ENCODE results near the gene CLECL1. TPM values are rescaled to one million over a fixed set of nuclear protein-coding genes. Genes with fewer than 3 reads are reported as not detected.
A peak's percentile ranks its signal among the peaks of the same experiment; 100 is the strongest.

The CLECL1 gene
- total RNA-seq, 1 donor from 2014 or later = 111 TPM

- Mint-ChIP-seq H3K36me3 (ENCODE audit: low read depth) (peaks cover 41% of the 10 kb centered on the region), H3K4me3 (peak overlapping the region; percentile 88), H3K27me3 (no peaks in the 10 kb centered on the region), H3K9me3 (no peaks in the 10 kb centered on the region), H3K4me1 (peaks cover 83% of the 10 kb centered on the region), H3K27ac (peak overlapping the region; percentile 94)
- no peak for TF ChIP-seq CTCF (IDR thresholded peaks at IDR 0.05)
- ATAC-seq (ENCODE audit: low read depth) = no peak
- POLR2A ChIA-PET = interaction anchor here (1.3 to 6.7 kb wide), 9 partner anchors 8 to 80 kb away, joined by 4 to 127 read pairs (median 59); partner anchors contain the start of genes CD69 and CLEC2D
- CTCF ChIA-PET = interaction anchor here (1.1 to 1.5 kb wide), 2 partner anchors 21 to 23 kb away, joined by 4 to 6 read pairs; no protein-coding TSS in a partner anchor
- no peak for DNase-seq
- intact Hi-C loops (cut with micrococcal nuclease) = no loop called here
Measured at GRCh38 chr12:9729082-9729481, 3.8 kb downstream of the CLECL1 start.

- CTCF ChIA-PET = no interaction called here
- POLR2A ChIA-PET = interaction anchor here (1.0 to 3.8 kb wide), 6 partner anchors 12 to 80 kb away, joined by 3 to 19 read pairs (median 3); partner anchors contain the start of gene CLEC2D
- peak overlapping the region; percentile 77 for H3K27ac Mint-ChIP-seq
- no peak for DNase-seq
- ATAC-seq (ENCODE audit: low read depth) = no peak
- intact Hi-C loops (cut with micrococcal nuclease) = no loop called here
- no peaks in the 10 kb centered on the region for H3K9me3 Mint-ChIP-seq
- no peaks in the 10 kb centered on the region for H3K27me3 Mint-ChIP-seq
- peak overlapping the region; percentile 64 for H3K4me3 Mint-ChIP-seq
- peaks cover 44% of the 10 kb centered on the region for H3K36me3 Mint-ChIP-seq (ENCODE audit: low read depth)
- peaks cover 85% of the 10 kb centered on the region for H3K4me1 Mint-ChIP-seq
- TF ChIP-seq CTCF (IDR thresholded peaks at IDR 0.05) = no peak
Measured at GRCh38 chr12:9727813-9728212, 5.1 kb downstream of the CLECL1 start.

- peak overlapping the region; percentile 96 for H3K27ac Mint-ChIP-seq
- intact Hi-C loops (cut with micrococcal nuclease) = no loop called here
- no peak for TF ChIP-seq CTCF (IDR thresholded peaks at IDR 0.05)
- DNase-seq (no peak), ATAC-seq (ENCODE audit: low read depth) (no peak)
- H3K9me3 Mint-ChIP-seq = no peaks in the 10 kb centered on the region
- ChIA-PET POLR2A (interaction anchor here (0.9 to 4.1 kb wide), 9 partner anchors 9 to 77 kb away, joined by 3 to 19 read pairs (median 14); partner anchors contain the start of gene CLEC2D), CTCF (interaction anchor here (0.7 to 1.1 kb wide), 2 partner anchors 18 to 74 kb away, joined by 3 to 4 read pairs; no protein-coding TSS in a partner anchor)
- peak overlapping the region; percentile 24 for H3K4me3 Mint-ChIP-seq
- H3K36me3 Mint-ChIP-seq (ENCODE audit: low read depth) = peaks cover 51% of the 10 kb centered on the region
- no peaks in the 10 kb centered on the region for H3K27me3 Mint-ChIP-seq
- peaks cover 88% of the 10 kb centered on the region for H3K4me1 Mint-ChIP-seq
Measured at GRCh38 chr12:9725213-9725870, 7.6 kb downstream of the CLECL1 start.

GRCh38 chr12:9724023-9724422 lies 8.9 kb downstream of the CLECL1 start:
- POLR2A ChIA-PET = interaction anchor here (2.5 to 4.1 kb wide), 3 partner anchors 9 to 76 kb away, joined by 15 to 19 read pairs (median 18); partner anchors contain the start of gene CLEC2D
- peak overlapping the region; percentile 48 for H3K4me3 Mint-ChIP-seq
- no peak for TF ChIP-seq CTCF (IDR thresholded peaks at IDR 0.05)
- DNase-seq = no peak
- CTCF ChIA-PET = interaction anchor here (0.7 to 1.2 kb wide), 2 partner anchors 24 to 76 kb away, joined by 3 read pairs; no protein-coding TSS in a partner anchor
- H3K27ac Mint-ChIP-seq = peak overlapping the region; percentile 96
- H3K4me1 Mint-ChIP-seq = peaks cover 87% of the 10 kb centered on the region
- H3K36me3 Mint-ChIP-seq (ENCODE audit: low read depth) = peaks cover 55% of the 10 kb centered on the region
- H3K27me3 Mint-ChIP-seq = no peaks in the 10 kb centered on the region
- peaks cover 2% of the 10 kb centered on the region for H3K9me3 Mint-ChIP-seq
- intact Hi-C loops (cut with micrococcal nuclease) = no loop called here
- ATAC-seq (ENCODE audit: low read depth) = no peak

Measured in activated B cell treated with CpG ODN at 0.5 μM for 24 hours (primary cell).